CMK (cell line): ENCODE results near the gene C16orf87.

Source experiments
- DNase-seq: peaks from one replicate; pipeline ENCODE4 v3.0.0-alpha.2; 2010; ENCODE audit warnings: low read depth

C16orf87 gene

DNA sequence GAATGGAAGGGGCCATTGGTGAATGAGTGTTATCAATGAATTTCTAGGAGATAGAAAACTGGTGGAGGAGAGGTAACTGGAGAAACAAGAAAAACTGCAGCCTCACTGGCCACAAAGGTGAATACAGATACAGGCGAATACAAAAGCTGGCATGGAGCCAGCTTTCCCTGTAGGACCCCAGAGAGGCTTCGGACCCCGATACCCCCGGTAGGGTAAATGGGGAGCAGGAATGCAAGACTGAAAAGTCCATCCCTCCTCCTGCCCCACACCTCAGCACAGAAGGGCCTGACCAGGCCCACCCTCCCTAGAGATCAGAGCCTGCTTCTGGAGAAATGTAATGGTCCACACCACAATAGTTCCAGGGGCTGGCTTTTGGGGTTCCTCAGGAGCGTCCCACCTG is 78.0 kb downstream of the C16orf87 start:
- DNase-seq = no peak

GRCh38 chr16:46751381-46751780 is 79.6 kb downstream of the C16orf87 start:
- no peak for DNase-seq

GRCh38 chr16:46748775-46749705 is 81.9 kb downstream of the C16orf87 start:
- DNase-seq = no peak

- DNase-seq = no peak
Measured at GRCh38 chr16:46747777-46748651, 83.0 kb downstream of the C16orf87 start, which contains the start of gene MYLK3. Gene MYLK3 (minus strand): TSS chr16:46748344. CDS start chr16:46748193, 151 bp downstream.

GRCh38 chr16:46746821-46747776 is 83.9 kb downstream of the C16orf87 start:
- no peak for DNase-seq
